Trophoblast cell (in vitro differentiated cells and primary cell): ENCODE data around the gene FHIT.

ENCODE experiments used
- DNase-seq, 2 donors: peaks; one replicate each; pipeline ENCODE4 v3.0.0-alpha.2; 2016
- H2AFZ ChIP-seq: 2 replicates; pipeline ENCODE4 v1.6.1; 2013; ENCODE audit warnings: low read length, moderate library complexity, mild to moderate bottlenecking; ENCODE audit not compliant: insufficient read depth, poor library complexity
- H2AK5ac ChIP-seq: 2 replicates; pipeline ENCODE4 v1.6.1; 2013; ENCODE audit warnings: mild to moderate bottlenecking, low read length
- H2BK120ac ChIP-seq: 2 replicates; pipeline ENCODE4 v1.6.1; 2013; ENCODE audit warnings: low read length, mild to moderate bottlenecking, moderate library complexity; ENCODE audit not compliant: insufficient read depth, poor library complexity
- H2BK12ac ChIP-seq: 2 replicates; pipeline ENCODE4 v1.6.1; 2013; ENCODE audit warnings: mild to moderate bottlenecking, low read length, moderate library complexity
- H2BK5ac ChIP-seq: 2 replicates; pipeline ENCODE4 v1.6.1; 2013; ENCODE audit warnings: low read length, low read depth, moderate library complexity, mild to moderate bottlenecking; ENCODE audit not compliant: poor library complexity
- H3K14ac ChIP-seq: 2 replicates; pipeline ENCODE4 v1.6.1; 2013; ENCODE audit warnings: mild to moderate bottlenecking, low read length
- H3K18ac ChIP-seq: 2 replicates; pipeline ENCODE4 v1.6.1; 2013; ENCODE audit warnings: mild to moderate bottlenecking, low read length
- H3K23ac ChIP-seq: 2 replicates; pipeline ENCODE4 v1.6.1; 2013; ENCODE audit warnings: low read length
- H3K27ac ChIP-seq: 2 replicates; pipeline ENCODE4 v1.5.1; 2013; ENCODE audit warnings: low read depth, mild to moderate bottlenecking, inconsistent platforms, low read length, moderate library complexity
- H3K27me3 ChIP-seq: 2 replicates; pipeline ENCODE4 v1.6.1; 2013; ENCODE audit warnings: inconsistent platforms, mild to moderate bottlenecking, low read length, moderate library complexity; ENCODE audit not compliant: insufficient read depth
- H3K36me3 ChIP-seq, 2 experiments: 1 replicate in 1 of 2; 2 replicates in 1 of 2; pipeline ENCODE4 v1.6.1; 2013; ENCODE audit warnings: low read length in 2 of 2, mild to moderate bottlenecking in 2 of 2, moderate library complexity in 1 of 2; ENCODE audit not compliant: insufficient read depth in 2 of 2, control insufficient read depth in 1 of 2
- H3K4ac ChIP-seq: 2 replicates; pipeline ENCODE4 v1.6.1; 2013; ENCODE audit warnings: low read depth, mild to moderate bottlenecking, low read length, moderate library complexity
- H3K4me1 ChIP-seq, 2 experiments: 1 replicate in 1 of 2; 2 replicates in 1 of 2; pipeline ENCODE4 v1.6.1; 2013; ENCODE audit warnings: low read length in 2 of 2, mild to moderate bottlenecking in 2 of 2, moderate library complexity in 1 of 2; ENCODE audit not compliant: insufficient read depth in 2 of 2, control insufficient read depth in 1 of 2
- H3K4me2 ChIP-seq: 2 replicates; pipeline ENCODE4 v1.6.1; 2013; ENCODE audit warnings: inconsistent platforms, mild to moderate bottlenecking, low read length, moderate library complexity
- H3K4me3 ChIP-seq: 2 replicates; pipeline ENCODE4 v1.5.1; 2013; ENCODE audit warnings: mild to moderate bottlenecking, low read depth, low read length, inconsistent platforms
- H3K79me1 ChIP-seq: one replicate; pipeline ENCODE4 v1.6.1; 2013; ENCODE audit warnings: low read length
- H3K79me2 ChIP-seq: 2 replicates; pipeline ENCODE4 v1.6.1; 2013; ENCODE audit warnings: low read length, mild to moderate bottlenecking; ENCODE audit not compliant: control insufficient read depth, insufficient read depth, poor library complexity
- H3K9ac ChIP-seq: 2 replicates; pipeline ENCODE4 v1.6.1; 2013; ENCODE audit warnings: mild to moderate bottlenecking, low read length
- H3K9me3 ChIP-seq: 2 replicates; pipeline ENCODE4 v1.6.1; 2013; ENCODE audit warnings: low read depth, mild to moderate bottlenecking, control low read depth, inconsistent platforms, low read length; ENCODE audit not compliant: insufficient read depth
- H4K12ac ChIP-seq: 2 replicates; pipeline ENCODE4 v1.6.1; 2013; ENCODE audit warnings: low read depth, mild to moderate bottlenecking, low read length, moderate library complexity
- H4K8ac ChIP-seq: 2 replicates; pipeline ENCODE4 v1.6.1; 2013; ENCODE audit warnings: low read depth, mild to moderate bottlenecking, low read length, moderate library complexity
- H4K91ac ChIP-seq: one replicate; pipeline ENCODE4 v1.6.1; 2013; ENCODE audit warnings: low read depth, mild to moderate bottlenecking, low read length, moderate library complexity
- WGBS: extraction: QIAGEN DNeasy Blood & Tissue Kit; methylation state at CpG from one replicate; pipeline ENCODE4 v1.1.7; 2013; ENCODE audit warnings: missing lambda C conversion rate; ENCODE audit not compliant: insufficient read length, insufficient coverage; ENCODE audit errors: extremely low coverage; 5-methylcytosine and 5-hydroxymethylcytosine counted together

The FHIT gene

DNA sequence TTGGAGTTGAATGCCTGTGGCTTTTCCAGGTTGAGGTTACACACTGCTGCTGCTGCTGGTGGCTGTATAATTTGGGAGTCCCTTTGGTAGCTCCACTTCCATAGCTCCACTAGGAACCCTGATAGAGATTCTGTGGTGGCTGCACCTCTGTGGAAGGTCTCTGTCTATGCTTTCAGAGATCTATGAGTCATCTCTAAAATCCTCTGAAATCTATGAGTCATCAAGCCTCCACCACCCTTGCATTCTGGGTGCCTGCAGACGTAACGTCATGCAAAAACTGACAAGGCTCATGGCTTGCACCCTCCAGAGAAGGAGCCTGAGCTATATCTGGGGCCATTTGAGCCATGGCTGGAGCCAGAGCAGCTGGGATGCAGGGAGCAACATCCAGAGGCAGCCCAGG lies 1164.4 kb downstream of the FHIT start:
- Histone ChIP-seq H4K8ac (no peak overlapping the region), H3K23ac (no peak overlapping the region), H2AFZ (no peak overlapping the region), H3K14ac (no peak overlapping the region), H3K79me2 (no peaks in the 10 kb centered on the region), H2BK12ac (no peak overlapping the region), H4K91ac (no peak overlapping the region), H3K4ac (no peak overlapping the region), H3K18ac (no peak overlapping the region), H3K9me3 (no peaks in the 10 kb centered on the region), H3K9ac (no peak overlapping the region), H3K79me1 (no peaks in the 10 kb centered on the region), H3K27ac (no peak overlapping the region), H2BK120ac (no peak overlapping the region), H3K4me3 (no peak overlapping the region), H2AK5ac (no peak overlapping the region), H3K27me3 (no peaks in the 10 kb centered on the region), H3K4me1 (peaks cover 0 to 6% of the 10 kb centered on the region in 2 experiments), H3K36me3 (no peaks in the 10 kb centered on the region), H2BK5ac (no peak overlapping the region), H4K12ac (no peak overlapping the region), H3K4me2 (no peak overlapping the region)
- DNase-seq, result peak; percentile 81 to 89
- no CpG with 5 or more reads among the region's 2 CpGs for WGBS

DNA sequence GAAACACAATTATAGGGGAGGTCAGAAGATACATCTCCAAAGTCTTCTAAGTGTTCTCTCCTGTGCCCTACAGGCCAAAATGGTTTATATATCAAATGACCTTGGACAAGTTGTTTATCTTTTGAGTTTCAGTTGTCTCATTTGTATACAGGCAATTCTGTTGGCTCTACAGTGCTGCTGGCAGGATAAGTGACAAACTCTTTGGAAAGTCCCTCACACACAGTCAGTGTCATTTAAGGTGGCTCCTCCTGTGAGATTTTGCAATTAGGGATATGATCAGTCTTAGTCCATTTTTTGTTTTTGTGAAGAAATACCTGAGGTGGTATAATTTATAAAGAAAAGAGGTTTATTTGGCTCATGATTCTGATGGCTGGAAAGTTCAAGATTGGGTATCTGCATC lies 1165.6 kb downstream of the FHIT start:
- Histone ChIP-seq H3K4me2 (no peak overlapping the region), H4K8ac (no peak overlapping the region), H2AFZ (no peak overlapping the region), H3K14ac (no peak overlapping the region), H4K12ac (no peak overlapping the region), H3K4me1 (peaks cover 0 to 6% of the 10 kb centered on the region in 2 experiments), H2AK5ac (no peak overlapping the region), H3K79me1 (no peaks in the 10 kb centered on the region), H3K79me2 (no peaks in the 10 kb centered on the region), H3K4ac (no peak overlapping the region), H4K91ac (no peak overlapping the region), H3K23ac (no peak overlapping the region), H3K18ac (no peak overlapping the region), H2BK12ac (no peak overlapping the region), H3K27ac (no peak overlapping the region), H2BK120ac (no peak overlapping the region), H3K9ac (no peak overlapping the region), H2BK5ac (no peak overlapping the region), H3K4me3 (no peak overlapping the region), H3K9me3 (no peaks in the 10 kb centered on the region), H3K36me3 (no peaks in the 10 kb centered on the region), H3K27me3 (no peaks in the 10 kb centered on the region)
- DNase-seq, result no peak

DNA sequence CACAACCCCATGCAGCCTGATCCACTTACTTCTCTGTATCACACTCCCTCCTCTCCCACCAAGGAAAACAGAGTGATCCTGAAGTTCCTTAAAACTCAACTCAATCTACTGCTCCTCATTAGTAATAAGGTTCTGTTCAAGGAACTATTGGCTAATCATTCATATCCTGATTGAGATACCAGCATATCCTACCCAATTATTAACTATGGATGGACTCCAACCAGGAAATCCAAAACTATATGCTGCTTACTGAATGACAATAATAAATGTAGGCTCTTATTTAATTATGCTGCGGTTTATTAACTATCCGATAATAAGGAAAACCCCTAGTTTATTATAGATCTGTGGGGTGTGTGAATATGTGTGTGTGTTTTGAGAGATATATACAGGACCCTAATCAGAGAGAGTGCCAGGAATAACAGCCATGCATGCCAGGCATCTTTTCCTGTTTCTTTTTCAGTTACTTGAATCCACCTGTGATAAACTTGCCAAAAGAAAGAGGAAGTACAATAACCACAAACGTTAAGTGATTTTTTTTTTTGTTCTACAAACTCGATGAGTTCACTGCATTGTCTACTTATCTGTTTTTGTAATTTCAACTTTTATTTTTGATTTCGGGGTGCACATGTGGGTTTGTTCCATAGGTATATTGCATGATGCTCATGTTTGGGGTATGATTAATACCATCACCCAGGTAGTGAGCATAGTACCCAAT lies 1169.7 kb downstream of the FHIT start:
- Histone ChIP-seq H2BK5ac (no peak overlapping the region), H2BK120ac (no peak overlapping the region), H3K23ac (no peak overlapping the region), H3K14ac (no peak overlapping the region), H3K36me3 (no peaks in the 10 kb centered on the region), H2BK12ac (no peak overlapping the region), H3K18ac (no peak overlapping the region), H3K79me1 (no peaks in the 10 kb centered on the region), H3K4me1 (peaks cover 0 to under 1% of the 10 kb centered on the region in 2 experiments), H2AK5ac (no peak overlapping the region), H2AFZ (no peak overlapping the region), H3K9ac (no peak overlapping the region), H3K4me2 (no peak overlapping the region), H4K12ac (no peak overlapping the region), H4K91ac (no peak overlapping the region), H3K79me2 (no peaks in the 10 kb centered on the region), H3K27ac (no peak overlapping the region), H3K4ac (no peak overlapping the region), H3K4me3 (no peak overlapping the region), H3K27me3 (no peaks in the 10 kb centered on the region), H3K9me3 (no peaks in the 10 kb centered on the region), H4K8ac (no peak overlapping the region)
- no CpG with 5 or more reads among the region's 5 CpGs for WGBS
- DNase-seq, result no peak

DNA sequence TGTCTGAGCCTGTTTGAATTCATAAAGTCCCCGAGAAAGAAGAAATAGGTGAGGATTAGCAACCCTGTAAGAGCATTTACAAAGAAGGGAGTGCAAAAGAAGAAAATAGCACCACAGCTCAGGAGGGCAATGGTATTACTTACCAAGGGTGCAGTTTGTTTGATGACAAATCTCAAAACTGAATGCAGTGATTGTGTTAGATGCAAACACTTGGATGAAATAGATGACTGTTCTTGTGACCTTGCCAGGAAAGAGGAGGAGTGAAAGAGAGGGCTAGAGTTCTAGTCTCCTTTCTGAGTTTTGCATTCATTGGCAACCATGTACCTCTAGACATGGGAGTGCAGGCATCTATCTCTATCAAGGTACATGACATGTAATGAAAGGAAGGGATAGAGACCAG lies 1170.6 kb downstream of the FHIT start:
- Histone ChIP-seq H2AK5ac (no peak overlapping the region), H2AFZ (no peak overlapping the region), H2BK120ac (no peak overlapping the region), H3K36me3 (no peaks in the 10 kb centered on the region), H3K4me1 (no peaks in the 10 kb centered on the region), H3K9me3 (no peaks in the 10 kb centered on the region), H3K9ac (no peak overlapping the region), H4K12ac (no peak overlapping the region), H4K8ac (no peak overlapping the region), H3K18ac (no peak overlapping the region), H3K27me3 (no peaks in the 10 kb centered on the region), H3K4me2 (no peak overlapping the region), H3K27ac (no peak overlapping the region), H4K91ac (no peak overlapping the region), H2BK5ac (no peak overlapping the region), H2BK12ac (no peak overlapping the region), H3K14ac (no peak overlapping the region), H3K4me3 (no peak overlapping the region), H3K4ac (no peak overlapping the region), H3K79me2 (no peaks in the 10 kb centered on the region), H3K23ac (no peak overlapping the region), H3K79me1 (no peaks in the 10 kb centered on the region)
- no CpG with 5 or more reads among the region's 1 CpG for WGBS
- no peak for DNase-seq
